Measurements from ENCODE around the gene C6orf118.

Gene C6orf118

DNA sequence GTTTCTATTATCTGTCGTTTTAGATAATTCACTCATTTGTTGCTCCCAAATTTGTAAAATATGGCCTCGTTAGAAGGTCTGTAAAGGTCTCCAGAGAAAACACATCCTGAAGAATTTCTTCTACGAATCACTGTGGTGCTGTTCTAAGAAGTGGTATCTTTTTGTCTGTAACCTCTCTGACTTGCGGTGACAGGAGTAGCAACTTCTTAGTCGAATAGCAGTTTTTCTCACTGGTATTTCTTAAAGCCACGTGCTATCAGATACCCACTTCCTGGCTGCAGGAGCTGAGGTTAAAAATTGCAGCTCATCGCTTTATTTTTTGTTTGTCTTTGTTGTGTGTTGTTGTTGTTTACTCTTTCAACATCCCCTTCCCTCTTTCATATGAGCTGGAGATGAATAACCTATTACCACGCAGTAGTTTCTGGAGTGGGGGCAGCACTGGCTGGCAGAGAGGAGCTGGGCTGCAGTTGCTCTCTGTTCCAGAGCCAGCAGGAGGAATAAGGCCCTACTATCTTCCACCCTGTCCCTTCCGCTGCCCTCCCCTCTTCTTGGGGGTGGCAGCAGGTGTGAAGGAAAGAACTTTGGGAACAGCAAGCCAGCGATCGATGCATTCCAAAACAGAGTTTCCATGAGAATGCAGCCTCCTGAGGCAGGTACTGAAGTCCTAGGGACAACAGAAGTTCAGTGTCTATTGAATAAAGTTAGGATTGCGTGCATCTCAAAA is 64.7 kb downstream of the C6orf118 start:
- no peak for FAIRE-seq

- FAIRE-seq: no peak
Observed at GRCh38 chr6:165243801-165244200, 65.6 kb downstream of the C6orf118 start.

DNA sequence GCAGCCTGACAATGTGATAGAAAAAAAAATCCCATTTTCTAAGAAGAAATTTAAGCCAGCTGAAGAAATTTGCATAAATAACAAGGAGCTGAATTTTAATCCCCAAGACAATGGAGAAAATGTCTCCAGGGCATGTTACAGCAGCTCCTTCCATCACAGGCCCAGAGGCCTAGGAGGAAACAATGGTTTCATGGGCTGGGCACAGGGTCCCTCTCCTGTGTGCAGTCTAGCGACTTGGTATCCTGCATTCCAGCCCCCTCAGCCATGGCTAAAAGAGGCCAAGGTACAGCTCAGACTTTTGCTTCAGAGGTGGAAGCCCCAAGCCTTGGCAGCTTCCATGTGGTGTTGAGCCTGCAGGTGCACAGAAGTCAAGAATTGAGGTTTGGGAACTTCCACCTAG is 73.1 kb downstream of the C6orf118 start:
- FAIRE-seq: no peak

- FAIRE-seq: no peak
Observed at GRCh38 chr6:165232731-165233488, 76.5 kb downstream of the C6orf118 start.

DNA sequence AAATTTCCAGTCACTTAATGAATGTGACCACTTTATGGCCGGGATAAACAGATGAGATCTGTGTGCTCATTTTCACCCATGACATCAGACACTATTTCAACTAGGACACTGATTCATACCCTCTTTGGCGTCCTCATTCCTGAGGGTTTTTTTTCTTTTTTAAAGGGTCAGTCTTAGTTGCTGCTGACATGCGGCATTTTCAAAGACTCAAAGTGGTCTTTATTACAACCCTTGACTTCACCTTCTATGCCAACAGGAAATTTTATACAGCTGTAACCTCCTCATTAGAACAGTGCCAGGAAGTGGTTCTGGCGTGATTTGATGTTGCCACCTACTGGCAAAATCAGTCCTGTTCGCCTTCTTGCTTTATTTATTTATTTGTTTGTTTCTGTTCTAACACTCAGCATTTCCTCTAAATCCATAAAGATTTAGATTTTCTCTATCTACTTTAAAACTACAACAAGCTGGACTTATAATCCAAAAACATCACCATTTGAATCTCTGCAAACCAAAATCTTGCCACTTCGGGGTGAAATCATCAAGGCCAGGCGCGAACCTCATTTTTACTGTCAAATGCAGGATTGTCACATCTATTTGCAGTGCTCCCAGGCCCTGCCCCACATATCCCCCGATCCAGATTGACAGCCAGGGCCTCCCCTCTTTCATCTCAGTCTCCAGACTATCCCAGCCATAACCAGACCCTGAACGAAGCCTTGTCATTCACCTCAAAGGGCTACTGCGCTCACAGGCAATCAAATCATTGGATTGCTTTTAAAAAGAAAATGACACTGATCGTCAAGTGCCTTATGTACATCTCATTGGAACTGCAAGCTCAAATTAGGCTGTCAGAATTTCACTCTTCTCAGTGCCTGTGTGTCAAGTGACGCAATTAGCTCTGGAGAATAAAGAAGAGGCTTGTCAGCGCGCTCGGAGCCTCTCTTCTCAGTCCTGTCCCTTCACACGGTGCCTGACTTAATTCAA is 77.5 kb downstream of the C6orf118 start:
- no peak for FAIRE-seq

DNA sequence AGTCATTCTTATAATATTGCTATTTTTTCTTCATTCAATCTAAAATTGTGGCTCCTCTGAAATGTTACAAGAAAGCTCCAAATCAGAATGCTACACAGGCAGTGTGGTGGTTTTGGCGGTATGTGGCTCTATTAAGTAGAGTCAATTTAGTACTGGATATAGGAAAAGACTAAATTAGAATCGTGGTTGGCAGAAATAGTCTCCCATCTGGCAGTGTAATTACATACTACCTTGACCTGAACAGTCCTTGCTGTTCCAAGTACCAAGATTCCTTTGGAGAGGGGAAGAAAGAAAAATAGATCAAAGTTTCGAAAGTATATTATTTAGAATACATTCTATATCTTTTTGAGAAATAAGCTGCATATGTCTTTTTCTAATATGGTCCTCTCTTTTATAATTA is 78.2 kb downstream of the C6orf118 start:
- no peak for FAIRE-seq
